NOMO-1 treated with dmso at 0.1 percent for 144 hours (cell line): ENCODE measurements around the gene LYPD6B.

ENCODE experiments used
- DNase-seq: peaks from one replicate; lab custom pipeline; 2025; ENCODE audit not compliant: unreplicated experiment; lab: John Stamatoyannopoulos, UW

Gene LYPD6B

GRCh38 chr2:149155196-149155969 is 116.9 kb downstream of the LYPD6B start:
- peak; percentile 21 for DNase-seq

- DNase-seq, result no peak
Measured at GRCh38 chr2:149155988-149156387, 117.5 kb downstream of the LYPD6B start.

GRCh38 chr2:149156971-149157740 is 118.7 kb downstream of the LYPD6B start:
- no peak for DNase-seq

GRCh38 chr2:149158957-149159356 is 120.5 kb downstream of the LYPD6B start:
- no peak for DNase-seq

GRCh38 chr2:149160195-149160594 is 121.7 kb downstream of the LYPD6B start:
- DNase-seq, result no peak

GRCh38 chr2:149160701-149161217 is 122.3 kb downstream of the LYPD6B start:
- DNase-seq, result peak; percentile 65

GRCh38 chr2:149161481-149162225 is 123.2 kb downstream of the LYPD6B start:
- DNase-seq, result peak; percentile 38

GRCh38 chr2:149164296-149164695 is 125.8 kb downstream of the LYPD6B start:
- no peak for DNase-seq

GRCh38 chr2:149164827-149165226 is 126.3 kb downstream of the LYPD6B start:
- no peak for DNase-seq

GRCh38 chr2:149167001-149167780 is 128.7 kb downstream of the LYPD6B start:
- no peak for DNase-seq

GRCh38 chr2:149167941-149168340 is 129.4 kb downstream of the LYPD6B start:
- peak; percentile 26 for DNase-seq

GRCh38 chr2:149169656-149170055 is 131.2 kb downstream of the LYPD6B start:
- DNase-seq, result no peak

GRCh38 chr2:149170156-149170555 is 131.7 kb downstream of the LYPD6B start:
- DNase-seq, result no peak

GRCh38 chr2:149170911-149171310 is 132.4 kb downstream of the LYPD6B start:
- DNase-seq, result no peak

- DNase-seq, result no peak
Measured at GRCh38 chr2:149173220-149173619, 134.7 kb downstream of the LYPD6B start.

- DNase-seq, result no peak
Measured at GRCh38 chr2:149175956-149176355, 137.5 kb downstream of the LYPD6B start.

GRCh38 chr2:149178612-149179011 is 140.1 kb downstream of the LYPD6B start:
- DNase-seq, result no peak

- no peak for DNase-seq
Measured at GRCh38 chr2:149180226-149180875, 141.9 kb downstream of the LYPD6B start.

GRCh38 chr2:149183187-149183586 is 144.7 kb downstream of the LYPD6B start:
- no peak for DNase-seq

- no peak for DNase-seq
Measured at GRCh38 chr2:149184991-149185390, 146.5 kb downstream of the LYPD6B start.
